Suprapubic skin (tissue), 4 donors: ENCODE measurements around the gene RAET1E. TPM values are rescaled to one million over a fixed set of nuclear protein-coding genes. Genes with fewer than 3 reads are reported as not detected.

Experiments used
- DNase-seq, 2 donors: peaks; one replicate each; pipeline ENCODE4 v3.0.0-alpha.2; 2019; ENCODE audit warnings: low spot score in 2 of 2
- H3K27ac ChIP-seq: fragments of 200-600 bp; sonication (generic); one replicate; pipeline ENCODE4 v1.5.1; 2019
- H3K27me3 ChIP-seq: fragments of 200-600 bp; sonication (generic); one replicate; pipeline ENCODE4 v1.5.1; 2019
- H3K36me3 ChIP-seq: fragments of 200-600 bp; sonication (generic); one replicate; pipeline ENCODE4 v1.5.1; 2019
- H3K4me1 ChIP-seq: fragments of 200-600 bp; sonication (generic); one replicate; pipeline ENCODE4 v1.5.1; 2019
- H3K4me3 ChIP-seq: fragments of 200-600 bp; sonication (generic); one replicate; pipeline ENCODE4 v1.5.1; 2019; ENCODE audit warnings: mild to moderate bottlenecking
- H3K9me3 ChIP-seq: fragments of 200-600 bp; sonication (generic); one replicate; pipeline ENCODE4 v1.5.1; 2019
- EP300 ChIP-seq: sonication (generic); formaldehyde crosslinking; IDR thresholded peaks from one replicate; pipeline ENCODE4 v1.6.1; 2017; ENCODE audit warnings: antibody characterized with exemption
- POLR2A ChIP-seq, 2 donors: fragments of 450-650 bp; IDR thresholded peaks; one replicate each; pipeline ENCODE4 v1.6.1; 2017; ENCODE audit warnings: antibody characterized with exemption in 2 of 2, mild to moderate bottlenecking in 2 of 2, moderate library complexity in 2 of 2
- POLR2AphosphoS5 ChIP-seq, 3 donors: sonication (generic); formaldehyde crosslinking; IDR thresholded peaks; one replicate each; pipeline ENCODE4 v1.6.1; 2017; ENCODE audit warnings: antibody characterized with exemption in 3 of 3
- WGBS: methylation state at CpG from one replicate; pipeline ENCODE4 v1.1.5; 2018; 5-methylcytosine and 5-hydroxymethylcytosine counted together
- total RNA-seq, 4 donors: library from RNA; depleted of rRNA; stranded (reverse); fragments of >200 nt; gene quantifications; one replicate each; pipeline ENCODE4 v1.1.0, GENCODE V29; 2016
- TF ChIP-seq, protein P1 (sequence below), 2 donors: fragments of 200-600 bp in 1 of 2; fragments of 450-650 bp in 1 of 2; sonication (generic) in 1 of 2; IDR thresholded peaks; one replicate each; pipeline ENCODE4 v1.5.1; 2016 to 2019; ENCODE audit warnings: antibody characterized with exemption in 2 of 2, mild to moderate bottlenecking in 1 of 2, moderate library complexity in 1 of 2

Gene RAET1E
- total RNA-seq, 4 donors from 2014 or later: 14.4 to 46.8 (median 22.8) TPM

DNA sequence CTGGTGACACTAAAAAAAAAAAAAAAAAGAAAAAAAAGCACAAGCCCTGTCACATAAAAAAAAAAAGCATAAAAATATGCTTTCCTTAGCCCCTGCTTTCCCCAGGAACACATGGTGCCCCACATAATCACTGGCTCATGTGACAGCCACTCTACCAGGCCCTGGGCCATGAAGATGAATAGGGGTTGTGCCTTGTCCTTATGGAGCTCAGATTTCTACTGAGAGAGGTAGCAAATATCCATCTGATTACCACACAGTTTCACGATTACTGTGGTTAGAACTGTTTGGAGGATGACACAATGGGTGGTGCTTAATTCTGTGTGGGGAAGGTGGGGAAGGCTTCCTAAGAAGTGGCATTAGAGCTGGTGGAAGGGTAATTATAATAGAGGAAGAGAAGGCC lies 9.3 kb downstream of the RAET1E start:
- H3K36me3 ChIP-seq: no peaks in the 10 kb centered on the region
- no peak overlapping the region for H3K4me3 ChIP-seq
- H3K4me1 ChIP-seq: peaks cover 39% of the 10 kb centered on the region
- WGBS: 35% methylated on average over 1 of the region's 1 CpG
- no peak for DNase-seq
- H3K27me3 ChIP-seq: no peaks in the 10 kb centered on the region
- no peak overlapping the region for H3K27ac ChIP-seq
- H3K9me3 ChIP-seq: no peaks in the 10 kb centered on the region
- TF ChIP-seq POLR2AphosphoS5 (IDR thresholded peaks at IDR 0.05) (no peak), POLR2A (IDR thresholded peaks at IDR 0.05) (no peak), EP300 (no peak)
- TF ChIP-seq, protein P1, sequence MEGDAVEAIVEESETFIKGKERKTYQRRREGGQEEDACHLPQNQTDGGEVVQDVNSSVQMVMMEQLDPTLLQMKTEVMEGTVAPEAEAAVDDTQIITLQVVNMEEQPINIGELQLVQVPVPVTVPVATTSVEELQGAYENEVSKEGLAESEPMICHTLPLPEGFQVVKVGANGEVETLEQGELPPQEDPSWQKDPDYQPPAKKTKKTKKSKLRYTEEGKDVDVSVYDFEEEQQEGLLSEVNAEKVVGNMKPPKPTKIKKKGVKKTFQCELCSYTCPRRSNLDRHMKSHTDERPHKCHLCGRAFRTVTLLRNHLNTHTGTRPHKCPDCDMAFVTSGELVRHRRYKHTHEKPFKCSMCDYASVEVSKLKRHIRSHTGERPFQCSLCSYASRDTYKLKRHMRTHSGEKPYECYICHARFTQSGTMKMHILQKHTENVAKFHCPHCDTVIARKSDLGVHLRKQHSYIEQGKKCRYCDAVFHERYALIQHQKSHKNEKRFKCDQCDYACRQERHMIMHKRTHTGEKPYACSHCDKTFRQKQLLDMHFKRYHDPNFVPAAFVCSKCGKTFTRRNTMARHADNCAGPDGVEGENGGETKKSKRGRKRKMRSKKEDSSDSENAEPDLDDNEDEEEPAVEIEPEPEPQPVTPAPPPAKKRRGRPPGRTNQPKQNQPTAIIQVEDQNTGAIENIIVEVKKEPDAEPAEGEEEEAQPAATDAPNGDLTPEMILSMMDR (IDR thresholded peaks at IDR 0.05): no peak

DNA sequence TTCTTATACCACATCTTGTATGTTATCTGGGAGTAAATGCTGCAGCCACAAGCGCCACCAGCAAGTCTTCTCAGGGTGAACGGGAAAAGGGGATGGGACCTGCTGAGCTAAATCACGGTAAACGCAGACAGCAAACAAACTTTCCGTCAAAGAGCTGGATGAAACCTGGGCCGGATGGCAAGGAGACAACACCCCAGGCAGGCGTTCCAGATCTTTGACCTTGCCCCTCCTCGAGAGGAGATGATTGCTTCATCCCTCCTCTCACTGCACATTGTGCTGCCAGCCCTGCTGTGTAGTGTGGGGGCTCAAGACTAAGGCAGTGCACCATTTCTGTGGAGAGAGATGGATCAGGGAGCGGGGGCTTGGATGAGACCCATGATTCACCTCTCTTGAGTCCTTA lies 9.8 kb downstream of the RAET1E start:
- peak overlapping the region; percentile 27 for H3K27ac ChIP-seq
- TF ChIP-seq EP300: no peak
- TF ChIP-seq POLR2AphosphoS5 (IDR thresholded peaks at IDR 0.05): no peak
- no peak for TF ChIP-seq POLR2A (IDR thresholded peaks at IDR 0.05)
- TF ChIP-seq, protein P1 (IDR thresholded peaks at IDR 0.05): no peak
- no peaks in the 10 kb centered on the region for H3K27me3 ChIP-seq
- no peak overlapping the region for H3K4me3 ChIP-seq
- DNase-seq: no peak
- no peaks in the 10 kb centered on the region for H3K36me3 ChIP-seq
- 48% methylated on average over 8 of the region's 9 CpGs for WGBS
- peaks cover 39% of the 10 kb centered on the region for H3K4me1 ChIP-seq
- H3K9me3 ChIP-seq: no peaks in the 10 kb centered on the region

DNA sequence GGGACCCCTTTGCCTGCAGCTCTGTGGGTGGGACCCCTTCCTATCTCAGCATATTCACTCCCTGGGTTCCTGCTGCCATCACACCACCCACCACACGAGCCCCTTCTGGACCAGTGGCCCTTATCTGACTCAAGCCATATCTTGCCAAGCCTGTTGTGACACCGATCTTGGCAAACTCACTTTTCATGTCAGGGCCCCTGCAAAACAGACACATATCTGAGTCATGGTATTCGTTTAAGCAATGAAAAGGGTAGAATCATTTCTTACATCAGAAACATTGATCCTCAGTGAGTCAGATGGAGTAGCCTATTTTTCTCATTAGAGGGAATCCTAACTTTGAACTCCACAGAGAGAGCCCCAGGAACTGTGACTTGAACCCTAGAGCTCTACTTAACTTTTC lies 10.6 kb downstream of the RAET1E start:
- DNase-seq: peak in 1 of 2 donors; percentile 82
- Histone ChIP-seq H3K27ac (no peak overlapping the region), H3K36me3 (no peaks in the 10 kb centered on the region), H3K27me3 (no peaks in the 10 kb centered on the region), H3K4me3 (no peak overlapping the region), H3K4me1 (peaks cover 39% of the 10 kb centered on the region), H3K9me3 (no peaks in the 10 kb centered on the region)
- 59% methylated on average over 3 of the region's 3 CpGs for WGBS
- no peak for TF ChIP-seq EP300
- peak in 1 of 3 donors; percentile 23 for TF ChIP-seq POLR2AphosphoS5 (IDR thresholded peaks at IDR 0.05)

DNA sequence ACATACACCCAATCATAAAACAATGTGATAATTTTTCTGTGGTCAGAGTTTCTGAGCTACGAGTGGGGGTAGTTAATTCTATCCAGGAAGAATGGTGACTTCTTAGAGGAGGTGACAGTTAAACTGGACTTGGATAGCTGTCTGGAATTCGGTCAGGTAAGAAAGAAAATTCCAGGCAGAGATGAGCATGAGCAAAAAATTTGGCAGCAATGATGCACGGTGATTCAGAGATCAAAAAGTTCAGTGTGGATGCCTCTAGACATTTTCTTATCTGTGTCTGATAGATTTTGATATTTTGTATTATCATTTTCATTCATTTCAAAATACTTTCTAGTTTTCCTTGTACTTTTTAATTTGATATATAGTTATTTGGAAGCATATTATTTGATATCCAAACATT lies 12.0 kb downstream of the RAET1E start:
- no peaks in the 10 kb centered on the region for H3K27me3 ChIP-seq
- no peaks in the 10 kb centered on the region for H3K36me3 ChIP-seq
- DNase-seq: no peak
- TF ChIP-seq POLR2A (IDR thresholded peaks at IDR 0.05): no peak
- no peak for TF ChIP-seq POLR2AphosphoS5 (IDR thresholded peaks at IDR 0.05)
- TF ChIP-seq EP300: no peak
- TF ChIP-seq, protein P1 (IDR thresholded peaks at IDR 0.05): no peak
- no peaks in the 10 kb centered on the region for H3K9me3 ChIP-seq
- whole genome bisulfite sequencing: 72% methylated on average over 3 of the region's 3 CpGs
- H3K27ac ChIP-seq: no peak overlapping the region
- no peak overlapping the region for H3K4me3 ChIP-seq
- H3K4me1 ChIP-seq: peaks cover 35% of the 10 kb centered on the region

DNA sequence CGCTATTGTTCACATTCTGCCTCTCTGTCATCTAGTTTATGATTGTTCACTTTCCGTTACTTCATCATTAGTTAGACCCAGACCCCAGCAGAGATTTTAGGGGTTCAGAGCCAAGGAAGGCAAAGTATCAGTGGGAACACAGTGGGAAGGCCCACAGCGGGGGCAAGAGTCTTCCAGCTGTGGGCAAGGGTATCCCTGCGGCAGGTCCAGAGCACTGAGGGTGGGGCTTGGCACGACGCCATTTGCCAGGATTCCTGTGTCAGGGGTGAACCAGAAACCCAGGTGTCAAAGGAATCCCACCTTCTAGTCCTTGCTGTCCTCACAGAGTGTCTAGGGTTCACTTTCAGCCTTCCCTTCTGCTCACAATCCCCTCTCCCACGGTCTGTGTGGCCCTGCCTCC lies 13.3 kb downstream of the RAET1E start:
- DNase-seq: peak in 1 of 2 donors; percentile 61
- TF ChIP-seq EP300 (no peak), POLR2AphosphoS5 (IDR thresholded peaks at IDR 0.05) (no peak), POLR2A (IDR thresholded peaks at IDR 0.05) (no peak)
- TF ChIP-seq, protein P1 (IDR thresholded peaks at IDR 0.05): no peak
- Histone ChIP-seq H3K27me3 (no peaks in the 10 kb centered on the region), H3K4me1 (peaks cover 26% of the 10 kb centered on the region), H3K4me3 (no peak overlapping the region), H3K36me3 (no peaks in the 10 kb centered on the region), H3K9me3 (no peaks in the 10 kb centered on the region), H3K27ac (no peak overlapping the region)
- WGBS: 74% methylated on average over 7 of the region's 7 CpGs

DNA sequence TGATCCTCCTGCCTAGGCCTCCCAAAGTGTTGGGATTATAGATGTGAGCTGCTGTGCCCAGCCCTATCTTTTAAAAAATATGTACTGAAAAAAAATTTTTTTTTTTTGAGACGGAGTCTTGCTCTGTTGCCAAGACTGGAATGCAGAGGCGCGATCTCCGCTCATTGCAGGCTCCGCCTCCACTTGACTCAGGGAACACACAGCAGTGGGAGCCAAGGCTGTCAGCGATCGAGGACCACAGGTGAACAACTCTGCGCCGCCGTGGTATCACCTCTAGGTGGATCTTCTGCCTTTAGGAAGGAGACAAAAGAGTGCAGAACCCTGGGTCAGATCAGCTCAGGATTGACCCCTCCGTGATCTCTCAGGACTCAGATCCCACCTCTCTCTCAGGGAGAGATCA lies 13.7 kb downstream of the RAET1E start:
- H3K9me3 ChIP-seq: no peaks in the 10 kb centered on the region
- no peak overlapping the region for H3K27ac ChIP-seq
- H3K36me3 ChIP-seq: no peaks in the 10 kb centered on the region
- peak in 1 of 2 donors; percentile 69 for DNase-seq
- no peaks in the 10 kb centered on the region for H3K27me3 ChIP-seq
- H3K4me1 ChIP-seq: peaks cover 26% of the 10 kb centered on the region
- H3K4me3 ChIP-seq: no peak overlapping the region
- TF ChIP-seq POLR2AphosphoS5 (IDR thresholded peaks at IDR 0.05) (no peak), POLR2A (IDR thresholded peaks at IDR 0.05) (no peak), EP300 (no peak)
- TF ChIP-seq, protein P1 (IDR thresholded peaks at IDR 0.05): no peak
- WGBS: 39% methylated on average over 11 of the region's 11 CpGs
